CD4-positive, alpha-beta T cell treated with Interleukin-12 subunit alpha and Interleukin-12 subunit beta, for 1 hour (primary cell): ENCODE measurements around the gene ELF4.

Experiments used
- DNase-seq: peaks from one replicate; pipeline ENCODE4 v3.0.0-alpha.2; 2020

The ELF4 gene

DNA sequence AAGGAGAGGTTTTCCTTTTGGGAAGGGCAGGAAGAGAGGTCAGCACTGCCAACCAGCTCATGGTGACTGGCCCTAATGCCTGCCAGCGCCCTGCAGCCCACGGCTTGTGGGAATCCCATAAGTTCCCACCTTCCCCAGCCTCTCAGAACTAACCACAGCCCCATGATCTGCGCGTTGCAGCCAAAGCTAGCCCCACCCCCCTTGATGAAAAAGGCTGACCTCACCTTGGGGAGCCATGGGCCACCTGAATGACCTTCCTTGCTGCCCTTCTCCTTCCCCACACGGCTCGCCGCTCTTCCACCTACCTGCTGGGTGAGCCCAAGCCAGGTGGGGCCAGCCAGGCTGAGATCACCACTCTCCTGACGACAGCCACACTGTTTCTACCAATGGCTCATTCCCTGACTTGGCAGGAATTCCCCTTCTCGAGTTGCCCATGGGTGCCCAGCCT lies 3.9 kb upstream of the ELF4 start:
- DNase-seq, result no peak

DNA sequence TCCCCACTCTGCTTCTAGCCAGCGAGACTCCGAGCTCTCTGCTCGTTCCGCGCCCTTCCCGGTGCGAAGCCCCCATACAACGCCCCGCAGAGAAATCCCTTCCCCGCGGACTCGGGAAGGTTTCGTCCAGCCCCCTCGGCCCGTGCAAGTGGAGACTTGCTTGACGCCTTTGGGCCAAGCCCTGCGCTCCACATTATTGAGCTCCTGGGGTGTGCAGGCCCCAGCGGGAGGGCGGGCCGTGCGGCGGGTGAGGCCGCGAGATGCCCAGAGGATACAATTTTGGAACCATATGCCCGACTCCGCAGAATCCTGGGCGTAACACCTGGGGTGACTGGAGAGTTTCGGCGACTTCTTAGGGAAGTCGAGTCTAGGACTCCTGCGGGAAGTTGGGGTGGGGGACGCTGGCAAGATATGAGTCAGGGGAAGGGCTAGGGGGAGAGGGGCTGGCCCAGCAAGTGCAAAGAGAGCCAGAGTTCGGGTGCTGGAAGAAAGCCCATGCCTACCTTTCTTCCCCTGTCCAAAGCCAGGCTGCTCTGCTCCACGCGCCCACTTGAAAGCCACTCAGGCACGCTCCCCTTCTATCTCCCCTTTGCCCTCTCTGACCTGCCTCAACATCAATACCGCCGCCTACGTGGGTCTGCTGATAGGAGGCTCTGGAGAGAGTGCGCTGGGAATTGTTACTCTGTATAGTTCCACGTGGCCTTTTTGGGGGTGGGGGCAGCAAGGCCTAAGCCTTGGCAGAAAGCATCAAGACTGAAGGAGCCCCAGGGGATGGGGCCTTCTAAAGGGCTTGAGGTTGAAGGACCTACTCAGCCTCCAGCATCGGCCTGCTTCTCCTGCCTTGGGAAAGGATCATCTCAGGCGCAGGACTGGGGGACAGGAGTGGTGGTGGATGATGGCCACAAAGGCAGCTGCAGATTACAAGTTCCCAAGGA lies 1.2 kb upstream of the ELF4 start:
- DNase-seq, result no peak

DNA sequence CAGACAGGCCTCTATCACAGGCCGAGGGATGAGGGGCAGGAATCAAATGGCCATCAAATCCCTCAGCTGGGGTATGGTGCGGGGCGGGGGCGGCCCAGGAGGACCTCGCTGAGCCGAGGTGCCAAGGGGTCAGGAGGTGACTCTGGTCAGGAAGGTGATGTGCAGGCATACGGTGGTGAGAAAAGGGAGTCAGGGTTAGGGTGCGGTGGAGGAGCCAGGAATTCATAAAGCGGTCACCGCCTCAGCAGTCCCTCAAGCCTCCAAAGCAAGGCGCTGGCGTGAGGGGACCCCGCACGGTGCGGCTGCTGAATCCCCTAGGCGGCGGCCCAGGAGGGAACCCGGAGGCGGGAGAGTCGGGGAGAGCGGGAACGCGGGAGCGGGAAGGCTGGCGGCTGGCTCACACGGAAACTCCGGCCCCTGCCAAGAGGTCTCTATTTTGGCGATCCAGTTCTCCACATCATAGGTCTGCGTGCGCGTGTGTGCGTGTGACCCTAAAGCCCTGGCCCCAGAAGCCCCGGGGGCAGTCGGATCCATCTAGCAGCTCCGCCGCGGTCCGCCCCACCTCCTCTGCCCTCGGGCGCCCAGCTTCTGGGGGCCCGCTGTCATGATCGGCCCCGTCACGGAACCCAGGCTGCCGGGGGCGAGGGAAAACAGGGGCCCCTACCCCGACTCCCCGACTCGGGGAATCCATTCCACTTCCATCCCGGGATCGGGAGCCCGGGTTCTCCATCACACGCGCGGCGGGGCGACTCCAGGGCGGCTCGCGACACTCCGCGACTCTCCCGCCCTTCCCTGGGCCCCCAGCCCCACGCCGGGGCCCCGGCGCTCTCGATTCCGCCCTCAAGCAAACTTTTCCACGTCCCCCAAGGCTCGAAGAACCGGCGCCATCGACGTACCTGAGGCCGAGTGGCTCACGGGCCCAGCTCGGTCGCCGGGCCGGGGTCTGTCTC lies 593 bp downstream of the ELF4 start:
- no peak for DNase-seq

DNA sequence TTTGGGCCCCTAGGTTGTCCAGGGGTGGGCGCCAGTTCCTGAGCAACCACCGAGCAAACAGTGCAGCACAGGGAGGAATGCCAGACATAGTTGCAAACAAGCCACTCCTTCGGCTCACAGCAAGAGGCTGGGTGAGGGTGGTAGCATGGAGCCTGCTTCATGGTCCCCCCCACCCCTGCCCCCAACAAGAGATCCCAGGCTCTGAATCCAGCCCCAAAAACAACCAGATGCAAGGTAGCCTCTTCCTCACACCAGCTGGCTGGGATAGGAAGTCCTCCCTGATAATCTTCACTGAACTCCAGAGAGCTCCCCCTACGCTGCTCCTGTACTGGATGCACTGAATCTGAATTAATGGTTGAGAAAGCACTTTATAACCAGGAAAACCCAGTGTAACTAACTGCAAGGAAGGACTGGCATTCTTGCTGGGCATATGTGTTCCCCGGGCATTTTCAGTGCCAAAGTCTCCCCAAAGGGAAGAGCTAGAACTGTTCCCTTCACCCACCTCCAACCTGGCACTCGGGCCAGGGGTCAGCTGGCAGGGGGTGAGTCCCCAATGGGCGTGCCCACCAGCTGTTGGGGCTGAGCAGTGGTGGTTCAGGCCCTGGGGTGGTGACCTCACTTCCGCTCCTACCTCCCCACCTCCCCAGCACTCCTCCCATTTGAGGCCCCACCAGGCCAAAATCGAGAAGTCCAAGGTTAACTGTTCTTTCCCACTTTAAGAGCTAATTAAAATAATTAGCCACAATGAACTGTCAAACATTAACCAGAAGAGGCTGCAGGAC lies 1.5 kb downstream of the ELF4 start:
- peak; percentile 60 for DNase-seq

DNA sequence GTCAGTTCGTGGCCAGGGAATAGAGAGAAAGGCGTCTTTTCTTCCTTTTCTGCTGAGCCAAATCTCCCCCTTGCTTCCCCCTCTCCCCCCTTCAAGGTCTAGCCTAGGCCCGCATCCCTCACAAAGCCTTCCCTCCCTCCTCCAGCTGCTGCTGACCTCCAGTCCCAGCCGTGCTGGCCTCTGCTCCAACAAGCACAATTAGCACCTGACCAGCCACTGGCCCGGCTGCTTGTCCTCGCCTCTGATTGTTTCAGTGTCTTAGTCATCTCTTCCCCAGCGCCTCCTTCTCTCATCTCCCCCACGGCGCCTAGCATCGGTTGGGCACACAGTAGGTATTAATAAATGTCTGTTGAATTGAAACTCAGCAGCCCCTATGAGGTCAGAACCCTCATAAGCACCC lies 4.2 kb downstream of the ELF4 start:
- no peak for DNase-seq

DNA sequence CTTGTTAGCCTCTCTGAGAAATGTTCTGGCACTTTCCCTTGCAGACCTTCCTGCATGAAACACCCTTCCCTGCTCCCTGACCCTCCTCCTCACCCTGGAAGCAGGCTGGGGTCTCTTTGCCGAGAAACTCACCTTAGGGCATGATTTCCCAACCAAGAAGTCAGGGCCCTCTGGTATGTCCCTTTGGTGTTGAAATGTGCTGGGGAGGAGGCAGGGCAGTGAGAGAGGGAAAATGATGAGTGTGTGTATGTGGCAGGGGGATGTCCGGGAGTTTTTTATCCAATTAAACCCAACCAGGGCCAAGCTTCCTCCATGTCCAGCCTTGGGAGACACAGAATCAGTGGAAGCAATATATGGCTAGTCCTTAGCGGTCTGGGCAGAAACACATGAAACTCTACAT lies 5.1 kb downstream of the ELF4 start:
- no peak for DNase-seq

DNA sequence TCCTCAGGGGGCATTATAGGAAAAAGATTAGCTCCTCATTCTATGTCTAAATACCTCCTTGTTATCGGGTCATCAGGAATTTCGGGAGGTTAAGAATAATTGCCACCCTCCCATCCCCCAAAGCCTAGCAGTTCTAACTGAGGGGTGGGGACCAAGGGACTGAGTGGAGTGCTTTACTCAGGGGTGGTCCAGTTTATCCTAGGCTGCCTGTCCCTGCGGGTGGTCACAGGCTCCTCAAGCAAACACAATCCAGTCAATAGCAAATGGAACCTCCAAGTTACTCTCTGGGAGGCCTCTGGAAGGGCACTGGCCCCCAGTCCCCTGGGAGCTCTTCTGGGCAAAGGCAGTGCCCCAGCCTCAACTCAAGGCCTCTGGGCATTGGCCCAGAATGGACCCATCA lies 6.7 kb downstream of the ELF4 start:
- no peak for DNase-seq

DNA sequence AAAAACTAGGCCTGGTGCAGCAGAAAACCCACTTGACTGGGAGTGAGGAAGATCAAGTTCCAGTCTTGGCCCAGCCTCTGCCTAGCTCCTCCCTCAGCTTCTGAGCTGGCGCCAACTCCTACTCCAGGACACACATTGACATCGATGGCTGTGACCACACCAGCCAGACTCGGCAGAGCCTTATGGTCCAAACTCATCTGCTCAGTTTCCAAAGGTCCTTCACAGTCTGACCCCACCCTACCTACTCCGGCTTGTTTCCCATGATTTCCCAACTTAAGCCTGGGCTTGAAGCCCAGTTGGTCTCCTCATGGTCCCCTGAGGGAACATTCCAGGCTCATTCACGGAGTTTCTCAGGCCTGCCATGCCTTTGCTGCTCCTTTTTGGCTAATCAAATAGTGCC lies 10.1 kb downstream of the ELF4 start:
- no peak for DNase-seq

DNA sequence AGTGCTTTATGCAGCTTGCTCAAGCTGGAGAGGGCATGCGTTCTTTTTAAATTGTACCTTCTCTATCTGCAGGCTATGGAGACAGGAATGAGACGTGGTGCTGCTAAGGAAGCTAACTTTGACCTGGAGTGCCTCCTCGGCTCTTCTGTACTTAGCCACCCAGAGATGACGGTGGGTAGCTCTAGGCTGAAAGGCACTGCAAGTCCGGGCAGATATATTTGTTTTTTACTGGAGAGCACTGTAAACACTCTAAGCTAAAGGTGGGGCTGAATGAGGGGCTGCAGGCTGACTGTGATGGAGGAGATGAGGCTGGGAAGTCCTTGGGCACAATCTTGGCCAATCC lies 12.1 kb downstream of the ELF4 start:
- no peak for DNase-seq

DNA sequence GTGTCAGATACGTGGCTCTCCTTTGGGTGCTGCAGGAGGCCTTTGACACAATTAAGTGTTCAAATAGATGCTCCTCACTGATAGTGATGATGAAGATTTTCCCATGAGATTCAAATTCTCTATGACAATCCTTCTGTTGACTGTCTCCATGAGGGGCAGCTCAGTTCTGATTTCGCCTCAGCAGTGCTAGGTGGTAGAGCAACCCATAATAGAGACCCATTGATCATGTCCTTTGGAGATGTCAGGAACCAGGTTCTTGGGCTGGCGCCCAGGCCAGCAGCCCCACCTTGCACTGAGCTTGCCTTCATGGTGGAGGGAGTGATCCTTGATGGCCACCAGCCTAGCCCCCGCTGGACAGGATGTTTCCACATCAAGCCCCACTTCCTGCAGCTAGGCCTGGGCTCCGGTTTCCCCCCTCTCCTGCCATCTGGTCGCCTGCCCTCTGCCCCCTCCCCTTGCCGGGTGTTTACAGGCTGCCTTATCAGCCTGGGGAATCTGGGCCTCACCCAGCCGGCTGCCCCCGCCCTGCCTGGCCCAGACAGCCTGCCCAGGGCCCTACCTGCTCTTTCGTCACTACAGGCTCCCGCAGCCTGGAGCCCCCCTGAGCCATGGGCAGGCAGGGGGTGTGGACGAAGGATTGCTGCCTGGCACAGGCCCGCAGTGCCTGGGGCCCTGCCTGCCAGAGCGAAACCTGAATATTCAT lies 12.6 kb downstream of the ELF4 start:
- DNase-seq, result peak; percentile 45

DNA sequence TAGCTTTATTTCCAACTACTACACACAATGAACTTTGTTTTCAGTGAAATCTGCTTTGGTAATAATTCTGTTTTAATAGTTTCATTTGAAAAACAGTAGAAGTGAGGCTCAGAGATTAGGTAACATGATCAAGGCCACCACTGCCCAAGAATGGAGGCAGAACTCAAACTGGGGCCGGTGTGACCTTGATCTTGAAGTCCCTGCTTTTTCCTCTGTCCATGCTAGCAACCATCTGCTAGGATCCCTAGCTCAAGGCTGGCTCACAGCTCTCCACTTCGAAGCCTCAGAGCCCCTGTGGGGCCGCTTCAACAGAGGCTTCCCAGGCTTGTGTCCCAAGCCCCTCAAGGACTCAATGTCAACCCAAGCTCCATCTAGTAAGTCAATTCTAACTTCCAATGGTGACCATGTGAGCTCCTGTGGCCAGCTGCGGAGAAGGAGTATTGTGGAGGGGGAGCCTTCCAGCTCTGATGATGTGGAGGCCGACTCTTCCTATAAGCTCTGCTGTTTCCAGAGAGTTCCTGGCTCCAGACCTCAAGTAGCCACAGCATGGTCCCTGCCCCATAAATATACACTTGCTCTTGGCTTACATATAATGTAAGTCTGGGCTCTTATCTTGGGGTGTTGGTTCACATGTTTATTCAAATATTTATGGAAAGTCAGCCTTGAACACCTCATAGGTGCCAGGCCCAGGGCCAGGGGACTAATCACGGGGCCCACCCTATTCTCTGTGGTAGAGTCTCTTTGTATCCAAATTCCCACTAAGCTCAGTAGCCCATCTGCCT lies 14.9 kb downstream of the ELF4 start:
- DNase-seq, result no peak

DNA sequence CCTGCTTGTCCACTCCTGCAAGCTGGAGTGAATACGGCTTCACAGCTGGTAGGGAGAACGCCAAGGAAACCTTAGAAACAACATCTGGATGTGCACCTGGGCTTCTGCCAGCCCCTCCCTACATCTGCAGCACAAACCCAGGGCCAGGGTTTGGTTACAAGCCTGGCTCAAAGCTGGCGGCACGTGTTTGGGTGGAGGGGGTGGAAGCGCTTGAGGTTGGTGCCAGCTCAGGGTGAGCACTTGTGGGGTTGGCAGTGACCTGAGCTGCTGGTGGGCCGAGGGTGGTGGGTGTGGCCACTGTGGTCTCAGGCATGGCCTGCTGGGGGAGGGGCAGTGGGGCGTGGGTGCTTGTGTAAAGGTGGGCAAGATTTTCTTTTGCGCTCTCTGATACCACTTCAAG lies 15.6 kb downstream of the ELF4 start:
- DNase-seq, result no peak

DNA sequence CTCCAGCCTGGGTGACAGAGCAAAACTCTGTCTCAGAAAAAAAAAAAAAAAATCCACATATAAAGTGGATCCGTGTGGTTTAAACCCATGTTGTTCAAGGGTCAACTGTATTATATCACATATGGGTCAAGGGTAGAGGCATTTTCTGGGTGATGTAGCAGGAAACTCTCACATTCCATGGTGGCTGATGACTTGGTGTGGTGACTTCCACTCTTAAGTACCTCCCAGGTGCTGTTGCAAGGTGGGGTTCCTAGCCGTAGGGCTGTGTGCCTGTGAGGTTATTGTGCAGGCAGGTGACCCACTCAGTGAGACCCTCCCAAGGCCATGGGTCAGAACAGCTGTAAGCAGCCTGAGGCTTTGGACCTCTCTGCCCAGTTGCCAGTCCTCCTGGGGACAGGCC lies 17.0 kb downstream of the ELF4 start:
- no peak for DNase-seq

DNA sequence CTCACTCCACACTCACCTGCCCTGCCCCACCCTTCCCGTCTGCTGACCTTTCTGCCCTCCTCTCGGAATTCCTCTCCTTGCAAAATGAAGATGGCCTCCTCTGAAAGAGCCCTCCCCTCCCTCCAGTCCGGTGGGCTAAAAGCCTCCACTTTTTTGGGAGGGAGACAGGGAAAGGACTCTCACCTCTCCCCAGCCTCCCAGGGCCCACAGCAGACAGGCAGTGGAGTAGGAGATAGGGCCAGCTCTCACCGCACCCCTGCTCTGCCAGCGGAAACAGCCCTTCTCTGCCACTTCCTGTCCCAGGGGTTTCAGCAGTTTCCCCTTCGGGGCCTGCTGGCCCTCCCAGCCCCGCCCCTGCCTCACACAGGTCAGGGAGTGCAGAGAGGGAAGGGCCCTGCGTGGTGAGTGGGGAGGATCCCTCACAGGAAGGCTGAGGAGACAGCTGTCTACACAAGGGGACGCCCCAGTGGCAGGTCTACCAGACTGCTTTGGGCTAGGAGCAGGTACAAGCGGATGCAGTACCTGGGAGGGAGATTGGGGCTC lies 18.2 kb downstream of the ELF4 start:
- peak; percentile 90 for DNase-seq

DNA sequence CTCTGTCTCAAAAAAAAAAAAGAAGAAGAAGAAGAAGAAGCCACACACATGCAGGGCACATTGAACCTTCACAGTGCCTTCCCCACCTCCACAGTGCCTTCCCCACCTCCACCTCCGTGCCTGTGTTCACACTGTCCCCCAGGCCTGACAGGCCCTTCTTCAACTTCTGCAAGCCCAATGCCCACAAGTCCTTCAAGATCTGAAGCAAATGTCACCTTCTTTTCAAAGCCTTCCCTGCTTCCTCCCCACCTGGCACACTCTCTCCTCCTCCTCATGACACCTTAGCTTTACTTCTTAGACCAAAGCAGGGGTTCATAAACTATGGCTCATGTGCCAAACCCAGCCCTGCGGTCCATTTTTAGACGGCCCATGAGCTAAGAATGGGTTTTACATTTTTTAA lies 19.9 kb downstream of the ELF4 start:
- no peak for DNase-seq

DNA sequence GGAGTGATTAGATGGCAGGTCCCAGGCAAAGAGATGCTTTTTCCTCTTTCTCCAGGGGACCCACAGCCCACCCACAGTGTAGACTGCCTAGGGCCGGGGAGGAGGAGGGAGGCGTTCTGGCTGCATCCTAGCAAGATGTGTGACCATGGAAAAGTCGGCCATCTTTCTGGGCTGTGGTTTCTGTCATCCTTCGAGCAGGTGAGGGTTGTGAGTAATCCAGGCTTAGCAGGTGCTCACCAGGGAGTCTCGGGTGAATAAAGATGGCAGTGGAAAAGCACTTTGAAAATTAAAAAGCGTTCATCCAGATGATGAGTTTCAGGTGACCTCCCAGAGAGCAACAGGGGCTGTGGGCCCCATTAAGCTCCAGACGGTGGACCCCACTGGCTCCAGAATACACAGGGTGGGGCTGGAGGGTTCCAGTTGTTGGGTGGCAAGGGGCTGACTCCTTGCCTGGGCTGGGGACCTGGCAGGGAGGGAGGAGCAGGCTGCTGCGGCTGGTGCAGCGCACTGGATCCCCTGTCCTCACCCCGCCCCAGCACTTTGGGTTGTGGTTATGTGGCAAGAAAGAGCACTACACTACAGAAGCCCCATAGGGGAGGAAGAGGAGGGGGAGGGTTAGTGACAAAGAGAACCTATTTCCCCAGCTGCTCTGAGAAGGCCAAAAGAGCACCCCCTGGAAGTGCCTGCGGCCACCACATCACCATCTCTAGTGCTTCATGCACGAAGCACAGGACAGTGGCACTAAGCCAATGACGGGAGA lies 23.7 kb downstream of the ELF4 start:
- DNase-seq, result peak; percentile 73

DNA sequence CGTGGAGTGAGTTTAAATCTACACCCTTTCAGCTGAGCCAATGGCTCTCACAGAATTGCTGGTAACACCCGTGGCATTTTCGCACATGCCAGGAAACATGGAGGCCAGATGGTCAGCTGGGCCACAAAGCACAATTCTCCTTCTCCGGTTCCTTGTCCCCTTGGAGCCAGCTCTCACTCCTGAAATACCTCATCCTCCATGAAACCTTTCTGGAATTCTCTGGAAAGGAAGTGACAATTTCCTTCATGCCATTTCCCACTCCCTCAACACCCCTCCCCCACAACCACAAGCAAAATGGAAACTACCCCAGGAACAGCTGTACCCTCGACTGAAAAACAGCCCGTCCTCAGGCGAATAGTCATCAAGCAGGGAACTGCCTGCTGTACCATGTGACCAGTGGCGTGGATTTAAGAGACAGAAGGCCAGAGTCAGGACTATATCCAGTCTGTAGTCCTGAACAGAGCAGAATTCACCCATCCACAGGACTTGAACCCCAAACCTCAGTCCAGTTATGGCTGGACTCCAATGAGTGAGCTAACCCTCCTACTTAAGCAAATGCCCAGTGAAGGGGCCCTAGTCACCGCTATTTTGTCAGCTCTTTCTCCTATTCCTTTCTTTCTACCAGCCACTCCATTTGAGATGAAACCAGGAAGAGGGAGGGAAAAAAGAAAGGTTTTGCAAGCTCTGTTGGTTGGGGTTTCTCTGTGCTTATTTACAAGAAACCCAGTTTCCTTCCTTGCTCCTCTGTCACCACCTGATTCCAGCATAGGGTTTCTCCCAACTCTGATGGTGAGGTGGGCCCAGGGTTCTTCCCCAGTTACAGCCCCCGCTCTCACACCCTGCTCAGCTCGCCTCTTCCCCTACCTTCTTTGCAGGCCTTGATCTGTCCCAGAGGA lies 24.5 kb downstream of the ELF4 start:
- no peak for DNase-seq

DNA sequence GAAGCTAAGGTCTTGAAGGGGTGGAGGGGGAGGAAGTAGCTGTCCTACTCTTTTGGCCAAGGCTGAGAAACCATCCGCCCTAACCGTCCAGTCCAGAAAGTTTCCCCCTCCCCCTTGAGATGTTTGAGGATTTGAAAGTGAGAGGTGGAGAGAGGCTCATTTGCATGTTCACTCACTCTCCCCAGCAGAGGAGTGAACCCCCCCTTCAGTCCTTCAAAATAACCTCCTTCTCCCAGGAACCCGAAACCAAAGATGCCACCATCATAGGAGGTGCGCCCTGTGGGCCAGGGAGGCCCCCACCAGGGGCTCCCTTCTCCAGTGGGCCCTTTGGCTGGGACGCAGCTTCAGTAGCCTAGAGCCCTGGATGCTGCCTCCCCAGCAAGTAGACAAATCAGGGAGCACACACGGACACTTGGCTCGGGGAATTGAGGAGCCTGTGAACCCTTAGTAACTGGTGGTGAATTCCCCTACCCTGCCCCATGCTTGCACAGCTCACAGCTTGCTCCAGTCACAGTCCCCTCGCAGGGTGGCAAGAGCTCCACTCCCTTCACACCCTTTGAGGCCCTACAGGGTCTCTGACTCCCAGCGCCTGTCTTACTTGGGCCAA lies 25.6 kb downstream of the ELF4 start:
- no peak for DNase-seq
